ENCODE results near the gene MOSPD3.

GRCh38 chr7:100611983-100612729 lies at the start of gene MOSPD3:
- TF ChIP-seq YY1 (IDR thresholded peaks at IDR 0.05; ENCODE audit: insufficient read depth, insufficient read length) (no peak), SUZ12 (IDR thresholded peaks at IDR 0.05; ENCODE audit: extremely low read depth, insufficient read depth, insufficient read length) (no peak), ZNF274 (IDR thresholded peaks at IDR 0.05; ENCODE audit: low read depth, low read length) (no peak)
